ENCODE results near the gene CACTIN.
A peak's percentile ranks its signal among the peaks of the same experiment; 100 is the strongest.

DNA sequence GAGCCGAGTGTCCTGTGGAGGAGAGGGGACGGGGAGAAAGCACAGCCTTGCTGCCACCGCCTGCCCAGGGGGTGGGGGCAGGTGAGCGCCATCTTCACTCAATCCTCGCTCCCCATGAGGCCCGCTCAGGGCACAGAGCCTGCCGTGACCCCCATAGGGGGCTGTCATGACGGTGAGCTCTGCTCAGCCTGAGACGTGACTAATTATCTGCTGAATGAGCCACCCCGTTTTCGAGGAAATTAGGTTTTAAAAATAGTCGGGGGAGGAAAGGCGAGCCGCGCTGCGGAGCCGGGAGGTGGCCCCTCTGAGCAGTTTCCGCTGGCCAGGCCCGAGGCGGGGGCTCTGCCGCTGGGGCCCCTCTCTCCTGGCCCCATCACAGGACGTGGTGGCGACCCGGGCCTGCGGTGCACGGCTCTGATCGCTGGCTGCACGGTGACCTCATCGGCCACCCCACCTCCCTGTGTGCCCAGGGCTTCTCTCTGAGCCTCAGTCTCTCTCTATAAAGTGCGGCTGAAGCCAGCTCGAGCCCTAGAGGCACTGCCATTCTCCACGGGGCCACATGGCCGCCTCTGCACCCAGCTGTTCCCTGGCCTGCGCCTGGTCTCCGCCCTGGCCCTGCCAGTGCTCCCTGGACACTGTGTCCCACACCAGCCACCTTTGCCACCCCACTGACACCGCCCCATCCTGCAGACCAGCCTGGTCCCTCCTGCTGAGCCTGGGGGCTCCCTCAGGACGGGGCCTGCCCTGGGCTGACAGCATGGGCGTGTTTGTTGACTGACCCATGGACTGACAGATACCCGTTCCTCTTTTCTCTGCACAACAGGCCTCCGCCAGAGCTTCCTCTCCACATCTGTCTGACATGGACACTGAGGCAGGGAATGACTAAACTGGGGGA is 45.3 kb upstream of the CACTIN start:
- TF ChIP-seq, protein P1, sequence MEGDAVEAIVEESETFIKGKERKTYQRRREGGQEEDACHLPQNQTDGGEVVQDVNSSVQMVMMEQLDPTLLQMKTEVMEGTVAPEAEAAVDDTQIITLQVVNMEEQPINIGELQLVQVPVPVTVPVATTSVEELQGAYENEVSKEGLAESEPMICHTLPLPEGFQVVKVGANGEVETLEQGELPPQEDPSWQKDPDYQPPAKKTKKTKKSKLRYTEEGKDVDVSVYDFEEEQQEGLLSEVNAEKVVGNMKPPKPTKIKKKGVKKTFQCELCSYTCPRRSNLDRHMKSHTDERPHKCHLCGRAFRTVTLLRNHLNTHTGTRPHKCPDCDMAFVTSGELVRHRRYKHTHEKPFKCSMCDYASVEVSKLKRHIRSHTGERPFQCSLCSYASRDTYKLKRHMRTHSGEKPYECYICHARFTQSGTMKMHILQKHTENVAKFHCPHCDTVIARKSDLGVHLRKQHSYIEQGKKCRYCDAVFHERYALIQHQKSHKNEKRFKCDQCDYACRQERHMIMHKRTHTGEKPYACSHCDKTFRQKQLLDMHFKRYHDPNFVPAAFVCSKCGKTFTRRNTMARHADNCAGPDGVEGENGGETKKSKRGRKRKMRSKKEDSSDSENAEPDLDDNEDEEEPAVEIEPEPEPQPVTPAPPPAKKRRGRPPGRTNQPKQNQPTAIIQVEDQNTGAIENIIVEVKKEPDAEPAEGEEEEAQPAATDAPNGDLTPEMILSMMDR (conservative IDR thresholded peaks at IDR 0.05; ENCODE audit: low read depth, low read length) = peak; percentile 28; the same call in 1 of the 2 replicates
- 0 out of 2 replicates have a peak, but pooled peaks have one; percentile 12 for TF ChIP-seq RAD21 (IDR thresholded peaks at IDR 0.05; ENCODE audit: low read length)
- no peak for TF ChIP-seq POLR2A (IDR thresholded peaks at IDR 0.05; ENCODE audit: low read depth, low read length)
- TF ChIP-seq RFX5 (IDR thresholded peaks at IDR 0.05; ENCODE audit: low read depth, low read length) = no peak
- TF ChIP-seq FOS (IDR thresholded peaks at IDR 0.05; ENCODE audit: low read depth, low read length) = no peak
- no peak for TF ChIP-seq RCOR1 (IDR thresholded peaks at IDR 0.05; ENCODE audit: insufficient replicate concordance, low read length)
- no peak for TF ChIP-seq CHD1 (IDR thresholded peaks at IDR 0.05; ENCODE audit: low read depth, low read length)
- TF ChIP-seq MAZ (IDR thresholded peaks at IDR 0.05; ENCODE audit: borderline replicate concordance, low read depth, low read length) = peak; percentile 38; the same call in 1 of the 2 replicates
- no peak for TF ChIP-seq MXI1 (IDR thresholded peaks at IDR 0.05; ENCODE audit: borderline replicate concordance, low read depth, low read length)
- TF ChIP-seq CEBPB (IDR thresholded peaks at IDR 0.05; ENCODE audit: low read depth, low read length) = no peak
- TF ChIP-seq MAFK (IDR thresholded peaks at IDR 0.05; ENCODE audit: low read depth, low read length) = no peak
- TF ChIP-seq, protein P2, sequence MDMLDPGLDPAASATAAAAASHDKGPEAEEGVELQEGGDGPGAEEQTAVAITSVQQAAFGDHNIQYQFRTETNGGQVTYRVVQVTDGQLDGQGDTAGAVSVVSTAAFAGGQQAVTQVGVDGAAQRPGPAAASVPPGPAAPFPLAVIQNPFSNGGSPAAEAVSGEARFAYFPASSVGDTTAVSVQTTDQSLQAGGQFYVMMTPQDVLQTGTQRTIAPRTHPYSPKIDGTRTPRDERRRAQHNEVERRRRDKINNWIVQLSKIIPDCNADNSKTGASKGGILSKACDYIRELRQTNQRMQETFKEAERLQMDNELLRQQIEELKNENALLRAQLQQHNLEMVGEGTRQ (IDR thresholded peaks at IDR 0.05; ENCODE audit: low read depth, low read length) = no peak

Measured in IMR-90 (cell line).